Measurements from ENCODE around the gene BCL7A.
"Not testable (repeated sequence)": the region's sequence is repeated elsewhere in the genome, so short reads cannot be mapped to it uniquely, and the experiment has no call there.

Gene BCL7A

DNA sequence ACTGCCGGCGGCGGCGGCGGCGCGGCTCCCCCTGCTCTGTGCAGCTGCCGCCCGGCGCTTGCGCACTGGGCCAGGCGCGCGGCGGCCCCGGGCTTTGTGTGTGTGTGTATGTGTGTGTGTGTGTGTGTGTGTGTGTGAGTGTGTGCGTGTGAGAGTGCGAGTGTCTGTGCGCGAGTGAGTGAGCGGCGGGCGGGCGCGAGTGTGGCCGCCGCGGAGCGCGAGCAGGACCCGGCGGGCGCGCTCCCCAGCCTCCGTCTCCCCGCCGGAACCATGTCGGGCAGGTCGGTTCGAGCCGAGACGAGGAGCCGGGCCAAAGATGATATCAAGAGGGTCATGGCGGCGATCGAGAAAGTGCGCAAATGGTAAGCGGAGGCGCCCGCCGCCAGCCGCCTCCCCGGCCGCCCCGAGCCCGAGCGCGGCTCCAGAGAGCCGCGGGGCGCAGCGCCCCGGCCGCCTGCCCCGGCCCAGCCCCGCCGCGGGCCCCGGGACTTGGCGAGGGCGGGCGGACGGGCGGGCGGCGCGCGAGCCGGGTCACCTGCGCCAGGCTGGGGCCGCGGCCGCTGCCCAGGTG is at the start of gene BCL7A:
Gene BCL7A, plus strand, starts transcription at position 63 of the 571 bp plus-strand sequence. Its CDS starts 208 bp downstream, at position 271.
- H3K4me1 ChIP-seq: peaks cover 16% of the 10 kb centered on the region
- in situ Hi-C loops (cut with MboI; ENCODE audit: low sequenced_read_pairs): no loop called here
- H3K4me3 ChIP-seq: peak within 1 kb of the TSS; percentile 53
- no peaks in the 10 kb centered on the region for H3K27me3 ChIP-seq (ENCODE audit: low read depth)
- peak; percentile 42 to 71 for DNase-seq (ENCODE audit: low spot score in 2 of 2)
- no peaks in the 10 kb centered on the region for H3K36me3 ChIP-seq (replicated peaks)
- 0 out of 2 replicates have a peak, but pooled peaks cover 2% of the 10 kb centered on the region for H3K9me3 ChIP-seq

DNA sequence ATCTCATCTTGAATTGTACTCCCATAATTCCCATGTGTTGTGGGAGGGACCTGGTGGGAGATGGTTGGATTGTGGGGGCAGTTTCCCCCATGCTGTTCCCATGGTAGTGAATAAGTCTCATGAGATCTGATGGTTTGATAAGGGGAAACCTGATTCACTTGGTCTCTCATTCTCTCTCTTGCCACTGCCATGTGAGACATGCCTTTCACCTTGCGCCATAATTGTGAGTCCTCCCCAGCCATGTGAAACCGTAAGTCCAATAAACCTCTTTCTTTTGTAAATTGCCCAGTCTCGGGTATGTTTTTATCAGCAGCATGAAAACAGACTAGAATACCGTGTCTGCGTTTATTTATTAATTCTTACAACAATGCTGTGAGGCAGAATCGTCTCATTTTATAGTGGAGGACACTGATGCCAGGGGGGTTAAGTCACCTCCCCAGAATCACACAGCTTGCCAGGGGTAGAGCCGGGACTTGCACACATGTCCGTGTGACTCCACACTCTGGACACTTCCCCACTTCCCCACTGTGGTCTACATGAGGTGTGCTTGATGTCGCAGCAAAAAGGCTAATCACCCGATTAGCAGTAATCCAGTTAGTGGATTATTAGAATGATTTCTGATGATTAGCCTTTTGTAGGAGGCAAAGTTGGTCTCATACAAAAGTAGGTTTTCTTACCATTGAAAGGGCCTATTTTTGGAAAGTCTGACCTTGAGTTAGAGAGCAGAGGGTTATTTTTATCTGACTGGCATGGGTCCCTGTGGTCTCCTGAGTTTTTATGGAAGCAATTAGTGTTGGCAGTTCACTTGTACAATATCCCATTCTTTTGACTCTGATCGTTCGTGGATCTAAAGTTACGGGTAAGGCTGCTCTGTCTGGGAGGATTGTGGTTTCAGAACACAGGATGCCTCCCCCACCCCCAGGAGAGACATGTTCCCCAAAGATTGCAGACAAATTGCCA is 47.4 kb upstream of the BCL7A start:
- no peak for DNase-seq (ENCODE audit: low spot score in 2 of 2)
- in situ Hi-C loops (cut with MboI; ENCODE audit: low sequenced_read_pairs): no loop called here

DNA sequence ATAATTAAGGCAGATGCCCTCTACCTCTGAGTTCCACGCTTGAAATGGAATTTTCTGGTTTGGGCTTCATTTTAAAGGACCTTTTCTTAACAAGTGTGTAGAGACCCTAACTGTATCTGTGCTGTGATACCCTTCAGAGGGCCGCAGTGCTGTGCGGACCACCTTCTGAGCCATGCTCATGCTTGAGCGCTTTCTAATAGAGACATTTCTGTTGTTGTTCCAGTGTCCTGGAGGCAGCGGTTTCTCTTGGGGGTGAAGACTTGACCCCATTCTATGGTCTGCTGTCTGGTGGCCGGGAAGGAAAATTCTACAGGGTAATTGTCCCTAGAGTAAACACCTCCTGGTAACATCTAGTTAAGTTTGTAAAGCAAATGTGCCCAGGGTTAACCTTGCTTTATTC is 46.7 kb upstream of the BCL7A start:
- Histone ChIP-seq H3K27me3 (ENCODE audit: low read depth) (no peaks in the 10 kb centered on the region), H3K4me3 (no peak overlapping the region), H3K9me3 (peaks cover 8% of the 10 kb centered on the region), H3K4me1 (no peaks in the 10 kb centered on the region), H3K36me3 (replicated peaks) (no peaks in the 10 kb centered on the region)
- in situ Hi-C loops (cut with MboI; ENCODE audit: low sequenced_read_pairs): no loop called here
- DNase-seq (ENCODE audit: low spot score in 2 of 2): no peak

More for the DNA sequence above, 47.4 kb upstream of the BCL7A start:
- Histone ChIP-seq H3K9me3 (peaks cover 8% of the 10 kb centered on the region), H3K4me1 (no peaks in the 10 kb centered on the region), H3K27me3 (ENCODE audit: low read depth) (no peaks in the 10 kb centered on the region), H3K4me3 (no peak overlapping the region), H3K36me3 (replicated peaks) (no peaks in the 10 kb centered on the region)

DNA sequence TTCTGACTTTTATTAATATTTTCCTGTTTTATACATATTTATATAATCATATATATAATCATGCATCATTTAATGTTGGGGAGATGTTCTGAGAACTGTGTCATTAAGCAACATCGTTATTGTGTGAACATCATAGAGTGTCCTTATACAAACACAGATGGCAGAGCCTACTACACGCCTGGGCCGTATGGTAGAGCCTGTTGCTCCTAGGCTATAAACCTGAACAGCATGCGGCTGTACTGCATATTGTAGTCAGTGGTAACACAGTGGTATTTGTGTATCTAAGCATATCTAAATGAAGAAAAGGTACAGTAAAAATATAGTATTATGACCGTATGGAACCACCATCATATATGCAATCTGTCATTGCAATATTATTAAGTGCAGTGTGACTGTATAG is 44.7 kb upstream of the BCL7A start:
- Histone ChIP-seq H3K4me3 (no peak overlapping the region), H3K36me3 (replicated peaks) (no peaks in the 10 kb centered on the region), H3K4me1 (no peaks in the 10 kb centered on the region), H3K9me3 (peaks cover 8% of the 10 kb centered on the region), H3K27me3 (ENCODE audit: low read depth) (no peaks in the 10 kb centered on the region)
- in situ Hi-C loops (cut with MboI; ENCODE audit: low sequenced_read_pairs): no loop called here
- no peak for DNase-seq (ENCODE audit: low spot score in 2 of 2)

DNA sequence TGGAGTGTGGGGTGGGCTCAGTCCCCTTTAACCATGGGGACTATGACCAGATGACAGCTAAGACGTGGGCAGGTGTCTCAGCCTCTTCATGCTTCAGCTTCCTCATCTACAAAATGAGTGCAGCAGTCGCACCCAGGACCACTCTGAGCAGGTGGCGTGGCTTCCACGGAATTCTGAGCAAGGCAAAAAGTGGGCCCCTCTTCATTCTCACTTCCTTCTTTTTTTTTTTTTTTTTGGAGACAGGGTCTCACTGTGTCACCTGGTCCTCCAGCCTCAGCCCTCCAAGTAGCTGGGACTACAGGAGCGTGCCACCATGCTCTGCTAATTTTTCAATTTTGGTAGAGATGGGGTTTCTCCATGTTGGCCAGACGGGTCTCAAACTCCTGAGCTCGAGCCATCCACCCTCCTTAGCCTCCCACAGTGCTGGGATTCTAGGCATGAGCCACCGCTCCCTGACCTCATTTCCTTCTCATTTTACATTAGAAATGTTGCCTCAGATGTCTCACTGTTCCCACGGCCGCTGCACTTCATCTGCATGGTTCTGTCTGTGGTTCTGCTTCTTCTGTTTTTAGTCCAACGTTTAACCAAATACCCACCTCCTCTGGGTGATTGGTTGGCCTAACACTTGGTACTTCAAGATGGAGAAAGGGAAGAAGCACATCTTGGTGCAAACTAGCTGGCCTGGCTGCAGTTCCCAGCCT is 41.3 kb upstream of the BCL7A start:
- H3K36me3 ChIP-seq (replicated peaks): no peaks in the 10 kb centered on the region
- H3K4me1 ChIP-seq: no peaks in the 10 kb centered on the region
- DNase-seq (ENCODE audit: low spot score in 2 of 2): no peak
- no peak overlapping the region for H3K4me3 ChIP-seq
- H3K27me3 ChIP-seq (ENCODE audit: low read depth): no peaks in the 10 kb centered on the region
- in situ Hi-C loops (cut with MboI; ENCODE audit: low sequenced_read_pairs): no loop called here
- no peaks in the 10 kb centered on the region for H3K9me3 ChIP-seq

DNA sequence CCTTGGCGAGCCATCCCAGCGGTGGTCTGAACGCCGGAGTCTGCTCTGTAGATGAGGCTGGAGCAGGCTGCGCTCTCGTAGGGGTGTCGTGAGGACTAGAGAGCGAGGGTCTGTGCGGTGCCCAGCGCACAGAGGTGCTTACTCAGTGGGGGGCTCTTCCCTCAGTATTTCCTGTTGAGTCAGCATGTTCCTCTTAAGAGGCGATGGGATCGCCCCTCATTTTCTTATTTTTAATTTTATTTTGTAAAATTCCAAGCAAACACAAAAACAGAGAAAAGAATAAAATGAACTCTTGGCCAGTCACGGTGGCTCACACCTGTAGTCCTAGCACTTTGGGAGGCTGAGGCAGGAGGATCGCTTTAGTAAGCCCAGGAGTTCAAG is 40.8 kb upstream of the BCL7A start:
- no peaks in the 10 kb centered on the region for H3K9me3 ChIP-seq
- no peak for DNase-seq (ENCODE audit: low spot score in 2 of 2)
- H3K36me3 ChIP-seq (replicated peaks): no peaks in the 10 kb centered on the region
- H3K27me3 ChIP-seq (ENCODE audit: low read depth): no peaks in the 10 kb centered on the region
- in situ Hi-C loops (cut with MboI; ENCODE audit: low sequenced_read_pairs): no loop called here
- H3K4me1 ChIP-seq: no peaks in the 10 kb centered on the region
- H3K4me3 ChIP-seq: no peak overlapping the region

DNA sequence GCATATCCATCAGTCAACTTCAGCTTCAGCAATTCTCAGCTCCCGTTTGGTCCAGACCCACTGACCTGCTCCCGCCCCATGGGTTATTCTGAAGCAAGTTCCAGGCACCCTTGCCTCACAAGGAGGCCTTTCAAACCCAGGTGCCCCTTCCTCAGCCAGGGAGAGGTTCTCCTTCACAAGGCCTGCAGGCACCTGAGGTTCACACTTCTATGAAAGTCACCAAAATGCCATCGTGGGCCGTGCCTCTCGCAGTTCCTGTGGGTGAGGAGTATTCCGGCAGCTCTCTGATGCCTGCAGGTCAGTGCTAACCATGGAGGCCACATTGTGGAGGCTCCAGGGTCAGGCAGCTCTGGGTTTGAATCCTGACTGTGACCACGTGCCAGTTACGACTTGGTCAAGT is 40.2 kb upstream of the BCL7A start:
- Histone ChIP-seq H3K9me3 (no peaks in the 10 kb centered on the region), H3K4me3 (no peak overlapping the region), H3K36me3 (replicated peaks) (no peaks in the 10 kb centered on the region), H3K4me1 (no peaks in the 10 kb centered on the region), H3K27me3 (ENCODE audit: low read depth) (no peaks in the 10 kb centered on the region)
- DNase-seq (ENCODE audit: low spot score in 2 of 2): no peak
- in situ Hi-C loops (cut with MboI; ENCODE audit: low sequenced_read_pairs): no loop called here

DNA sequence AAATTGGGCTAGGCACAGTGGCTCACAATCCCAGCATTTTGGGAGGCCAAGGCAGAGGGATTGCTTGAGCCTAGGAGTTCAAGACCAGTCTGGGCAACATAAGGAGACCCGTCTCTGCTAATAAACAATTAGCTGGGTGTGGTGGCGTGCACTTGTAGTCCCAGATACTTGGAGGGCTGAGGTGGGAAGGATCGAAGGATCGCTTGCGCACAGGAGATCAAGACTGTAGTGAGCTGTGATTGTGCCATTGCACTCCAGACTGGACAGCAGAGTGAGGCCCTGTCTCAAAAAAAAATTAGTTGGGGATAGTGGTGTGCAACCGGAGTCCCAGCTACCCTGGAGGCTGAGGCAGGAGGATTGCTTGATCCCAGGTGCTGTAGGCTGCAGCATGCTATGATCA is 38.7 kb upstream of the BCL7A start:
- DNase-seq (ENCODE audit: low spot score in 2 of 2): no peak
- in situ Hi-C loops (cut with MboI; ENCODE audit: low sequenced_read_pairs): no loop called here
- Histone ChIP-seq H3K9me3 (no peaks in the 10 kb centered on the region), H3K4me1 (no peaks in the 10 kb centered on the region), H3K27me3 (ENCODE audit: low read depth) (no peaks in the 10 kb centered on the region), H3K4me3 (no peak overlapping the region), H3K36me3 (replicated peaks) (no peaks in the 10 kb centered on the region)

DNA sequence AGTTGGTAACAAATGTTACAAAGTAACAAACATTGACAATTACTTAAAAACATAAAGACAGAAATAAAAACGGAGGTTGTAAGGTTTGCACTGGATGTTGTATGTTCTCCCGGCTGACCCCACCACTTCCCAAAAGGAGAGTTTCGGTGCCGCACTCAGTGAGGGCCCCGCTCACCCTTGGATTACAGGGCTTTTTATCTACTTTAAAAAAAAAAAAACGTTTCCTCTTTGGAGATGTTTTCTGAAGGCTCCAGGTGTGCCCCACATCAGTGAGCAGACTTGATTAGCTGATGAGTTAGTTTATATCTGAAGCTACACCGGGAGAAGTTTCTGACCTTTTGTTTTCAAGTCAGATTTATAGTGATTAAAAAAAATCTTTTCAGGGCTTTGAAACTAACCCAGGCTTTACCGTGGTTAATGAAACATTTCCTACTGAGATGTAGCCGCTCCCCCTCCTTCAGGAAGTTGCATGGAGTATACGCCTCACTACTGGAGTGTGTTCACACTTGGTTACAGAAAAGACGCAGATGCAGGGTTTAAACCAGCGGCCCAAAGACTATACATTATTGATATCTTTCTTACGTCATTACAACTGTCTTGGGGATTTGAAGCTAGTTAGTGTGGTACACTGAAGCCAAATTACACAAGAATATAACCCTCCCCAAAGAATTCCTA is 38.0 kb upstream of the BCL7A start:
- Histone ChIP-seq H3K4me1 (no peaks in the 10 kb centered on the region), H3K4me3 (no peak overlapping the region), H3K9me3 (no peaks in the 10 kb centered on the region), H3K36me3 (replicated peaks) (no peaks in the 10 kb centered on the region), H3K27me3 (ENCODE audit: low read depth) (no peaks in the 10 kb centered on the region)
- in situ Hi-C loops (cut with MboI; ENCODE audit: low sequenced_read_pairs): no loop called here
- no peak for DNase-seq (ENCODE audit: low spot score in 2 of 2)

DNA sequence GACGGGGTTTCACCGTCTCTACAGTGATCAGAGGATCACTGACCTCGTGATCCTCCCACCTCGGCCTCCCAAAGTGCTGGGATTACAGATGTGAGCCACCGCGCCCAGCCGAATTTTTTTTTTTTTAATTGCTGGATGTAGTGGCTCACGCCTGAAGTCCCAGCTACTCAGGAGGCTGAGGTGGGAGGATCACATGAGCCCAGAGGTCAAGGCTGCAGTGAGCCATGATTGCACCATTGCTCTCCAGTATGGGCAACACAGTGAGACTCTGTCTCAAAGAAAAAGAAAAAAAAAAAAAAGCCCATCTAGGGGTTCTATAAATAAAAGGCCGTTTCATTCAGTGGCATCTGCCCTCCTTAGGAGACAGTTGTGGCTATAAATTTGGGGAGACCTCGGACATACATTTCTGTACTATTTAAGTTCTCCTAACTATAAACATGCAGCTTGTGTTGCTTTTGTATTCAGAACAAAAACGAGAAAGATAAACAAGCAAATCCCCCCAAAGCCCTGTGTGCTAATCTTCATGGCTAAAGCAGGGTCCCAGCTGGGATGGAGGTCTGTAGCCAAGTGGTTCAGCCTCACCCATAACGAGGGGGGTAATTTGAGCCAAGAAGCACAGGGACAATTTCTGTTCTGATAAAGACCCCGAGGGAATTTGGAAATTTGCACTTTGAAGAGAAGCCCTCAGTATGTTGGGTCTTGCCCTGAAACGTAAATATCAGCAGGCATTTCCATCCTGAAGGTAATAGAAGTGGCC is 35.0 kb upstream of the BCL7A start:
- Histone ChIP-seq H3K4me1 (no peaks in the 10 kb centered on the region), H3K36me3 (replicated peaks) (no peaks in the 10 kb centered on the region), H3K4me3 (no peak overlapping the region), H3K9me3 (no peaks in the 10 kb centered on the region), H3K27me3 (ENCODE audit: low read depth) (no peaks in the 10 kb centered on the region)
- DNase-seq (ENCODE audit: low spot score in 2 of 2): no peak
- in situ Hi-C loops (cut with MboI; ENCODE audit: low sequenced_read_pairs): no loop called here

DNA sequence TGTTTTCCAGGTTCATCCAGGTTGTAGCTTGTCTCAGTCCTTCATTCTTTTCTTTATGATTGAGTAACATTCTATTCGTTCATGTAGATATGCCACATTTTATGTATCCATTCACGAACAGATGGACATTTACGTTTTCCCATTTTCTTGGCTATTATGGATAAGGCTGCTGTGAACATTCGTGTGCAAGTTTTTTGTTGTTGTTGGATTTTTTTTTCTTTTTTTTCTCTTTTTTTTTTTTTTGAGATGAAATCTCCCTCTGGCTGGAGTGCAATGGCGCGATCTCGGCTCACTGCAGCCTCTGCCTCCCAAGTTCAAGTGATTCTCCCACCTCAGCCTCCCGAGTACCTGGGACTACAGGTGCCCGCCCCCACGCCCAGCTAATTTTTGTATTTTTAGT is 33.2 kb upstream of the BCL7A start:
- in situ Hi-C loops (cut with MboI; ENCODE audit: low sequenced_read_pairs); H3K36me3 ChIP-seq (replicated peaks); H3K4me1 ChIP-seq; H3K4me3 ChIP-seq; H3K9me3 ChIP-seq; DNase-seq (ENCODE audit: low spot score in 2 of 2); H3K27me3 ChIP-seq (ENCODE audit: low read depth): not testable (repeated sequence)

DNA sequence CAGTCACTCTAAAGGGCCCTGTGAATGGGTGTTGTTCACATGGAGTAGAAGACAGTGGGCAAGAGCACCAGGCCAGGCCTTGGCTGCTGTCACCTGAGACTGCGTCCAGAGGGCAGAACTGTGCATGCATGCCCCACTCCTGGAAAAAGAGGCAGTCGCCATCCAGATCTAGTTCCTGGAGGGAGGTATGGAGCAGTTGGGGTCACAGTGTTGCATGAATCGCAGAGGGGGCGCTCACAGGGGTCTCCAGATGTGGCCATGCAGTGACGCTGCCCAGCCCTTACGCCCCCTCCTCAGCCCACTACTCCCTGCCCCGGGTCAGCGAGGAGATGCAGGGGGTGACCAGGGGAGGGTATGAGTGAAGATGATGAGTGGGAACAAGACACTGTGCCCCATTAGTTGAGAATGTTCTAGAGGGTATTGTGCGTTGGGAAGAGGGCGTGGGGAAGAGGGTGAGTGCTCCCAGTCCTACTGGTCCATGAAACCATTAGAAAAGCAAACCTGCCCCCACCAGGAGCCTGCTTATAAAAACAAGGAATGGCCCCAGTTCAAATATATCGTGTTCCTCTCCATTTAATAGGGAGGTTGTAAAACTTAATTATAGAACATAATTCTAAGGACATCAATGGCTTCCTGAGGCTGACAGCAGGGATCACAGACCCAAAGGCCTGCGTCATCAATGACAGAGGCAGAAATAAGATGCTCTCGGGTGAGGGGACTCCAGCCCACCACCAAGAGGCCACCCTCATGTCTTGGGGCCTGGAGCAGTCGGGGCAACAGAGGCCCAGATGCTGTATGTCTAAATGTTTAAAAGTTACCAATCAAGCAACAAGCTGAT is 32.2 kb upstream of the BCL7A start:
- no peaks in the 10 kb centered on the region for H3K36me3 ChIP-seq (replicated peaks)
- no peak for DNase-seq (ENCODE audit: low spot score in 2 of 2)
- in situ Hi-C loops (cut with MboI; ENCODE audit: low sequenced_read_pairs): no loop called here
- H3K4me3 ChIP-seq: no peak overlapping the region
- no peaks in the 10 kb centered on the region for H3K9me3 ChIP-seq
- no peaks in the 10 kb centered on the region for H3K27me3 ChIP-seq (ENCODE audit: low read depth)
- no peaks in the 10 kb centered on the region for H3K4me1 ChIP-seq

Data from HAP-1 (cell line).